HepG2 (cell line): ENCODE measurements around the gene MMP24OS. TPM values are rescaled to one million over a fixed set of nuclear protein-coding genes. Genes with fewer than 3 reads are reported as not detected.

Source experiments
- ARNT2 ChIP-seq: sonication (generic); formaldehyde crosslinking; IDR thresholded peaks from 2 replicates; pipeline ENCODE4 v1.8.0; 2022; ENCODE audit warnings: mild to moderate bottlenecking, low read depth, missing genetic modification reagents, moderate library complexity
- EEA1 ChIP-seq: sonication (generic); formaldehyde crosslinking; IDR thresholded peaks from 2 replicates; pipeline ENCODE4 v1.5.1; 2020; ENCODE audit warnings: mild to moderate bottlenecking, missing genetic modification reagents, borderline replicate concordance
- HMG20B ChIP-seq: conservative IDR thresholded peaks from 2 replicates; pipeline ENCODE4 v1.6.1; 2016; ENCODE audit warnings: missing genetic modification reagents, missing compliant biosample characterization
- HOXA3 ChIP-seq: sonication (generic); formaldehyde crosslinking; IDR thresholded peaks from 2 replicates; pipeline ENCODE4 v1.5.0; 2020; ENCODE audit warnings: missing genetic modification reagents
- KDM4B ChIP-seq: sonication (generic); formaldehyde crosslinking; IDR thresholded peaks from 2 replicates; pipeline ENCODE4 v1.4.0; 2020; ENCODE audit warnings: missing genetic modification reagents
- KDM5A ChIP-seq: fragments of 200-600 bp; sonication (generic); IDR thresholded peaks from 2 replicates; pipeline ENCODE4 v1.7.0; 2018; ENCODE audit warnings: antibody characterized with exemption, mild to moderate bottlenecking, low read length, borderline replicate concordance
- MAFK ChIP-seq, 2 experiments: IDR thresholded peaks in 1 of 2; conservative IDR thresholded peaks in 1 of 2; 2 replicates each; pipeline ENCODE4 v1.6.1; 2011; ENCODE audit warnings: improper control_type of control experiment in 2 of 2, low read length in 2 of 2
- MBD4 ChIP-seq: IDR thresholded peaks from 2 replicates; pipeline ENCODE4 v1.6.1; 2012; ENCODE audit warnings: low read length, inconsistent platforms, borderline replicate concordance
- NONO ChIP-seq, 2 experiments: fragments of 450-650 bp in 1 of 2; sonication (generic) in 1 of 2; formaldehyde crosslinking in 1 of 2; IDR thresholded peaks in 1 of 2; conservative IDR thresholded peaks in 1 of 2; 2 replicates each; pipeline versions ENCODE4 v1.6.1 to v1.8.0; 2017 to 2022; ENCODE audit warnings: mild to moderate bottlenecking in 1 of 2, missing genetic modification reagents in 1 of 2, moderate library complexity in 1 of 2
- POLR2AphosphoS2 ChIP-seq: IDR thresholded peaks from 2 replicates; pipeline ENCODE4 v1.6.1; 2011; ENCODE audit warnings: low read depth, low read length, improper control_type of control experiment
- POLR2G ChIP-seq: fragments of 200-400 bp; formaldehyde crosslinking; IDR thresholded peaks from 2 replicates; pipeline ENCODE4 v1.6.1; 2018; ENCODE audit warnings: mild to moderate bottlenecking, low read depth, low read length, moderate library complexity
- RXRA ChIP-seq: sonication (generic); formaldehyde crosslinking; IDR thresholded peaks from 2 replicates; pipeline ENCODE4 v1.5.1; 2020; ENCODE audit warnings: missing genetic modification reagents
- RXRB ChIP-seq: IDR thresholded peaks from 2 replicates; pipeline ENCODE4 v1.6.1; 2016; ENCODE audit warnings: borderline replicate concordance, missing genetic modification reagents, missing compliant biosample characterization
- TBX2 ChIP-seq: sonication (generic); formaldehyde crosslinking; IDR thresholded peaks from 2 replicates; pipeline ENCODE4 v1.5.0; 2020; ENCODE audit warnings: missing genetic modification reagents, mild to moderate bottlenecking, borderline replicate concordance
- TP53 ChIP-seq: sonication (generic); formaldehyde crosslinking; conservative IDR thresholded peaks from 2 replicates; pipeline ENCODE4 v1.4.0; 2020; ENCODE audit warnings: missing genetic modification reagents
- TSC22D2 ChIP-seq: sonication (generic); formaldehyde crosslinking; IDR thresholded peaks from 2 replicates; pipeline ENCODE4 v1.5.1; 2020; ENCODE audit warnings: missing genetic modification reagents, mild to moderate bottlenecking, borderline replicate concordance
- ZBTB10 ChIP-seq: sonication (generic); formaldehyde crosslinking; IDR thresholded peaks from 2 replicates; pipeline ENCODE4 v1.4.0; 2020; ENCODE audit warnings: missing genetic modification reagents, borderline replicate concordance
- ZFP82 ChIP-seq: sonication (generic); formaldehyde crosslinking; IDR thresholded peaks from 2 replicates; pipeline ENCODE4 v1.5.1; 2020; ENCODE audit warnings: mild to moderate bottlenecking, missing genetic modification reagents, borderline replicate concordance
- ZNF225 ChIP-seq: sonication (generic); formaldehyde crosslinking; IDR thresholded peaks from 2 replicates; pipeline ENCODE4 v1.4.0; 2020; ENCODE audit warnings: mild to moderate bottlenecking, missing genetic modification reagents
- ZNF292 ChIP-seq: sonication (generic); formaldehyde crosslinking; IDR thresholded peaks from 2 replicates; pipeline ENCODE4 v1.8.1; 2022; ENCODE audit warnings: mild to moderate bottlenecking, low read depth, missing genetic modification reagents, borderline replicate concordance
- ZNF33A ChIP-seq: sonication (generic); formaldehyde crosslinking; IDR thresholded peaks from 2 replicates; pipeline ENCODE4 v1.5.1; 2020; ENCODE audit warnings: missing genetic modification reagents, mild to moderate bottlenecking, moderate library complexity, borderline replicate concordance
- ZNF431 ChIP-seq: sonication (generic); formaldehyde crosslinking; IDR thresholded peaks from 2 replicates; pipeline ENCODE4 v1.9.0; 2022; ENCODE audit warnings: missing genetic modification reagents, low read depth, mild to moderate bottlenecking, borderline replicate concordance
- ZNF557 ChIP-seq: sonication (generic); formaldehyde crosslinking; IDR thresholded peaks from 2 replicates; pipeline ENCODE4 v1.4.0; 2020; ENCODE audit warnings: missing genetic modification reagents
- ZNF569 ChIP-seq: sonication (generic); formaldehyde crosslinking; IDR thresholded peaks from 2 replicates; pipeline ENCODE4 v1.5.0; 2020; ENCODE audit warnings: mild to moderate bottlenecking, missing genetic modification reagents, moderate library complexity, borderline replicate concordance
- ZNF577 ChIP-seq: sonication (generic); formaldehyde crosslinking; IDR thresholded peaks from 2 replicates; pipeline ENCODE4 v1.4.0; 2020; ENCODE audit warnings: mild to moderate bottlenecking, low read depth, missing genetic modification reagents, borderline replicate concordance
- ZNF83 ChIP-seq: sonication (generic); formaldehyde crosslinking; IDR thresholded peaks from 2 replicates; pipeline ENCODE4 v1.4.0; 2020; ENCODE audit warnings: missing genetic modification reagents, mild to moderate bottlenecking, borderline replicate concordance
- polyA plus RNA-seq, 8 experiments: library from polyadenylated mRNA; depleted of rRNA in 3 of 8; stranded (reverse) in 7 of 8; unstranded in 1 of 8; fragments of >200 nt; fragmentation: Illumina TruSeq in 4 of 8; extraction: Trizol in 4 of 8; gene quantifications; 2 replicates each; pipeline versions ENCODE4 v1.2.1 to v1.2.3, GENCODE V29; 2011 to 2016; ENCODE audit warnings: low read depth in 4 of 8, missing spikeins in 1 of 8, mixed read lengths in 1 of 8; ENCODE audit not compliant: insufficient read depth in 1 of 8
- total RNA-seq, 5 experiments: library from RNA; depleted of rRNA; stranded (reverse); fragments of >200 nt; fragmentation: Illumina TruSeq; extraction: Trizol; gene quantifications; 2 replicates each; pipeline ENCODE4 v1.2.3, GENCODE V29; 2016; ENCODE audit warnings: low read depth in 1 of 5
- TF ChIP-seq, protein P1 (sequence below): sonication (generic); formaldehyde crosslinking; IDR thresholded peaks from 2 replicates; pipeline ENCODE4 v1.4.0; 2020; ENCODE audit warnings: mild to moderate bottlenecking, missing genetic modification reagents

Gene MMP24OS
- total and polyA plus RNA-seq, 2 of the 13 experiments (the other 11 are each of a cell fraction or from before 2014, with no cell fraction given), result 6.0 to 8.5 TPM

DNA sequence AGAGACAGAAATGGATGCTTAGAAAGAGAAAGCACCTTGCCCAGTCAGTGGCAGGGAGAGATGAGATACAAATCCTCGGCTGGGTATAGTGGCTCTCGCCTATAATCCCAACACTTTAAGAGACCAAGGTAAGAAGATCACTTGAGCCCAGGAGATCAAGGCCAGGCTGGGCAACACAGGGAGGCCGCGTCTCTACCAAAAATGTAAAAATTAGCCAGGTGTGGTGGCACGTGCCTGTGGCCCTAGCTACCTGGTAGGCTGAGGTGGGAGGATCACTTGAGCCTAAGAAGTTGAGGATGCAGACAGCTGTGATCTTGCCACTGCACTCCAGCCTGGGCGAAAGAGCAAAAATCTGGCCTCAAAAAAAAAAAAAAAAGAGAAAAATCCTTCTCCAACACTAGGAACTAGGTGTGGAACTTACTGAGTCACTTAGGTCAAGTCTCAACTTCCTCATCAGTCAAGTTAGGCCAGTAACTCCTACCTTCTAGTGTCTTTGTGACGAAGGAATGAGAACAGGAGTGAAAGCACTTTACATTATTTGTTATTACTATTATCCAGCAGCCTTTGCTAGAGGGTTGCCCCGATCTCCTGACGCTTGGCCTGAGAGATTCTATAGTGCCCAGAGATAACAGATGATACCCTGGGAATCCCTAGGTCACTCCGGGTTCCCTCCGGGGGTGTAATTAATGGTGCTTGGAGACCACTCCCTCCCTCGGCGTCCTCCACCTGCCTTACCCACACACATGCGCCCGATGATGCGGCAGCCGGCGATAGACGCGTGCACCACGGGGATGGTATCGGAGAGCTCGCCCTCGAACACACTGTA, 5.7 kb upstream of the MMP24OS start (continued):
- TF ChIP-seq HMG20B (CRISPR knock-in tag) (no peak), MBD4 (no peak), ZNF557 (no peak), ZNF431 (CRISPR knock-in tag) (no peak; the same call in 1 of the 2 replicates), KDM4B (no peak), ARNT2 (CRISPR knock-in tag) (0 out of 2 replicates have a peak, but pooled peaks have one; percentile 23), HOXA3 (no peak), ZNF569 (CRISPR knock-in tag) (no peak), NONO (IDR thresholded peaks at IDR 0.05) (no peak), NONO (CRISPR knock-in tag; conservative IDR thresholded peaks at IDR 0.05) (0 out of 2 replicates have a peak, but pooled peaks have one; percentile 1), ZFP82 (CRISPR knock-in tag) (no peak), MAFK (conservative IDR thresholded peaks at IDR 0.05 in 1 of 2, IDR thresholded peaks at IDR 0.05 in 1 of 2; ENCODE audit: low read length in 2 of 2) (no peak), POLR2G (no peak), ZNF292 (CRISPR knock-in tag) (no peak), ZNF577 (CRISPR knock-in tag) (no peak), RXRA (CRISPR knock-in tag) (no peak), ZNF33A (CRISPR knock-in tag) (no peak), KDM5A (no peak), ZBTB10 (no peak), ZNF225 (CRISPR knock-in tag) (no peak), TP53 (CRISPR knock-in tag) (no peak), EEA1 (CRISPR knock-in tag) (no peak), POLR2AphosphoS2 (no peak), TBX2 (CRISPR knock-in tag) (no peak), TSC22D2 (CRISPR knock-in tag) (0 out of 2 replicates have a peak, but pooled peaks have one; percentile 19), RXRB (CRISPR knock-in tag) (no peak; the same call in 1 of the 2 replicates), ZNF83 (CRISPR knock-in tag) (no peak)
- TF ChIP-seq, protein P1, sequence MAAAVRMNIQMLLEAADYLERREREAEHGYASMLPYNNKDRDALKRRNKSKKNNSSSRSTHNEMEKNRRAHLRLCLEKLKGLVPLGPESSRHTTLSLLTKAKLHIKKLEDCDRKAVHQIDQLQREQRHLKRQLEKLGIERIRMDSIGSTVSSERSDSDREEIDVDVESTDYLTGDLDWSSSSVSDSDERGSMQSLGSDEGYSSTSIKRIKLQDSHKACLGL (CRISPR knock-in tag), result no peak
